Measurements from ENCODE around the gene FAM161A.
"Not testable (repeated sequence)": the region's sequence is repeated elsewhere in the genome, so short reads cannot be mapped to it uniquely, and the experiment has no call there.

The FAM161A gene

GRCh38 chr2:61853847-61854563 is at the start of gene FAM161A:
TSS of gene FAM161A (minus strand) at chr2:61854060. CDS start at chr2:61854041, 19 bp downstream.
- FAIRE-seq (peak; percentile 54), DNase-seq (ENCODE audit: extremely low spot score, insufficient read length, low read depth) (peak; percentile 80)

GRCh38 chr2:61900281-61900680 is 46.4 kb upstream of the FAM161A start:
- DNase-seq (ENCODE audit: extremely low spot score, insufficient read length, low read depth) (no peak), FAIRE-seq (no peak)

GRCh38 chr2:61898810-61899209 is 45.0 kb upstream of the FAM161A start:
- no peak for DNase-seq (ENCODE audit: extremely low spot score, insufficient read length, low read depth)

GRCh38 chr2:61888267-61889055 is 34.6 kb upstream of the FAM161A start, which contains the start of gene CCT4:
TSS of gene CCT4 (minus strand) at chr2:61888656. CDS start at chr2:61888507, 149 bp downstream.
- peak; percentile 79 for FAIRE-seq

More at GRCh38 chr2:61898810-61899209, 45.0 kb upstream of the FAM161A start:
- no peak for FAIRE-seq

GRCh38 chr2:61887717-61888266 is 33.9 kb upstream of the FAM161A start:
- DNase-seq (ENCODE audit: extremely low spot score, insufficient read length, low read depth) = no peak
- FAIRE-seq = no peak

More at GRCh38 chr2:61888267-61889055, 34.6 kb upstream of the FAM161A start, which contains the start of gene CCT4:
- peak; percentile 78 for DNase-seq (ENCODE audit: extremely low spot score, insufficient read length, low read depth)

GRCh38 chr2:61885896-61886603 is 32.2 kb upstream of the FAM161A start:
- FAIRE-seq = no peak
- DNase-seq (ENCODE audit: extremely low spot score, insufficient read length, low read depth) = no peak

- DNase-seq (ENCODE audit: extremely low spot score, insufficient read length, low read depth) = no peak
- no peak for FAIRE-seq
Measured at GRCh38 chr2:61882850-61883249, 29.0 kb upstream of the FAM161A start.

GRCh38 chr2:61879351-61879750 is 25.5 kb upstream of the FAM161A start:
- not testable (repeated sequence) for DNase-seq (ENCODE audit: extremely low spot score, insufficient read length, low read depth); FAIRE-seq

GRCh38 chr2:61878761-61879160 is 24.9 kb upstream of the FAM161A start:
- DNase-seq (ENCODE audit: extremely low spot score, insufficient read length, low read depth) (no peak), FAIRE-seq (no peak)

GRCh38 chr2:61877571-61878245 is 23.8 kb upstream of the FAM161A start:
- FAIRE-seq = no peak
- DNase-seq (ENCODE audit: extremely low spot score, insufficient read length, low read depth) = no peak

- DNase-seq (ENCODE audit: extremely low spot score, insufficient read length, low read depth) (no peak), FAIRE-seq (no peak)
Measured at GRCh38 chr2:61876400-61876799, 22.5 kb upstream of the FAM161A start.

GRCh38 chr2:61866482-61867089 is 12.7 kb upstream of the FAM161A start:
- DNase-seq (ENCODE audit: extremely low spot score, insufficient read length, low read depth); FAIRE-seq: not testable (repeated sequence)

GRCh38 chr2:61862085-61862484 is 8.2 kb upstream of the FAM161A start:
- FAIRE-seq = no peak

GRCh38 chr2:61857224-61857623 is 3.4 kb upstream of the FAM161A start:
- DNase-seq (ENCODE audit: extremely low spot score, insufficient read length, low read depth) (no peak), FAIRE-seq (no peak)

More at GRCh38 chr2:61862085-61862484, 8.2 kb upstream of the FAM161A start:
- DNase-seq (ENCODE audit: extremely low spot score, insufficient read length, low read depth) = no peak

GRCh38 chr2:61855318-61855613 is 1.4 kb upstream of the FAM161A start:
- DNase-seq (ENCODE audit: extremely low spot score, insufficient read length, low read depth) (no peak), FAIRE-seq (no peak)

GRCh38 chr2:61854564-61855317 is 881 bp upstream of the FAM161A start:
- peak; percentile 94 for DNase-seq (ENCODE audit: extremely low spot score, insufficient read length, low read depth)
- peak; percentile 94 for FAIRE-seq

- no peak for DNase-seq (ENCODE audit: extremely low spot score, insufficient read length, low read depth)
- peak; percentile 62 for FAIRE-seq
Measured at GRCh38 chr2:61853086-61853846, 594 bp downstream of the FAM161A start.

- not testable (repeated sequence) for FAIRE-seq
Measured at GRCh38 chr2:61851270-61851669, 2.6 kb downstream of the FAM161A start.

More at GRCh38 chr2:61851270-61851669, 2.6 kb downstream of the FAM161A start:
- DNase-seq (ENCODE audit: extremely low spot score, insufficient read length, low read depth) = not testable (repeated sequence)

Measured in GM18507 (cell line).